ENCODE results near the gene FRYL. TPM values are rescaled to one million over a fixed set of nuclear protein-coding genes. Genes with fewer than 3 reads are reported as not detected.

The FRYL gene
- total RNA-seq, 1 experiment from 2014 or later, result 43.1 TPM

DNA sequence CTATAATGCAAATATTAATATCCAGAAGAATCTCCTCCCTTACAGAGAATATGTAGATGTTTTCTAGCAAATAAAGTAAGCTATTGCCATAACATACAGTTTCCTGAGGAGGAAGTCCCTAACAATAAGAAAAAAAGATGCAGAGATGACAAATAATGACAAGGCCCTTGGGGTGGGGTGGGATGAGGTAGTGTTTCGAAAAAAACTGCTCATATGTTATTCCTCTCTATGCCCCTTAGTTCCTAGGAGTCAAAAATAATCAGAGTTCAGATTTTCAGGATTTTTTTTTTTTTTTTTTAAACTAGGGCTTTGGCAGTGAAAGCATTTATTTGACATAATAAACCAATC, 191.0 kb downstream of the FRYL start:
- no peak overlapping the region for H3K27ac ChIP-seq (ENCODE audit: low read depth, low read length, poor library complexity, severe bottlenecking)
- no peak overlapping the region for H3K4me3 ChIP-seq (ENCODE audit: low read depth, low read length, poor library complexity, severe bottlenecking)
- H3K36me3 ChIP-seq (ENCODE audit: insufficient read depth, low read length, poor library complexity, severe bottlenecking), result no peaks in the 10 kb centered on the region
- peaks cover 7% of the 10 kb centered on the region for H3K4me1 ChIP-seq (ENCODE audit: insufficient read depth, low read length, poor library complexity, severe bottlenecking)
- POLR2A ChIA-PET (ENCODE audit: low non-redundant PET), result no interaction called here
- no peaks in the 10 kb centered on the region for H3K27me3 ChIP-seq (replicated peaks; ENCODE audit: insufficient read depth, low read depth, low read length, poor library complexity)
- CTCF ChIA-PET, result no interaction called here
- no peaks in the 10 kb centered on the region for H3K9me3 ChIP-seq (ENCODE audit: low read depth, low read length, poor library complexity, severe bottlenecking)
- intact Hi-C loops (cut with micrococcal nuclease; ENCODE audit: unreplicated experiment), result loop anchor here (10.0 kb wide), 1 partner anchor 306 kb away; no protein-coding TSS in a partner anchor
- DNase-seq (ENCODE audit: low spot score), result no peak
- BruUV-seq (replicated peaks), result no TSS peak
- no peak for TF ChIP-seq EZH2 (IDR thresholded peaks at IDR 0.05; ENCODE audit: borderline replicate concordance, low read depth, low read length, poor library complexity, severe bottlenecking)
- TF ChIP-seq, protein P1, sequence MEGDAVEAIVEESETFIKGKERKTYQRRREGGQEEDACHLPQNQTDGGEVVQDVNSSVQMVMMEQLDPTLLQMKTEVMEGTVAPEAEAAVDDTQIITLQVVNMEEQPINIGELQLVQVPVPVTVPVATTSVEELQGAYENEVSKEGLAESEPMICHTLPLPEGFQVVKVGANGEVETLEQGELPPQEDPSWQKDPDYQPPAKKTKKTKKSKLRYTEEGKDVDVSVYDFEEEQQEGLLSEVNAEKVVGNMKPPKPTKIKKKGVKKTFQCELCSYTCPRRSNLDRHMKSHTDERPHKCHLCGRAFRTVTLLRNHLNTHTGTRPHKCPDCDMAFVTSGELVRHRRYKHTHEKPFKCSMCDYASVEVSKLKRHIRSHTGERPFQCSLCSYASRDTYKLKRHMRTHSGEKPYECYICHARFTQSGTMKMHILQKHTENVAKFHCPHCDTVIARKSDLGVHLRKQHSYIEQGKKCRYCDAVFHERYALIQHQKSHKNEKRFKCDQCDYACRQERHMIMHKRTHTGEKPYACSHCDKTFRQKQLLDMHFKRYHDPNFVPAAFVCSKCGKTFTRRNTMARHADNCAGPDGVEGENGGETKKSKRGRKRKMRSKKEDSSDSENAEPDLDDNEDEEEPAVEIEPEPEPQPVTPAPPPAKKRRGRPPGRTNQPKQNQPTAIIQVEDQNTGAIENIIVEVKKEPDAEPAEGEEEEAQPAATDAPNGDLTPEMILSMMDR (conservative IDR thresholded peaks at IDR 0.05; ENCODE audit: low read depth, low read length), result no peak

DNA sequence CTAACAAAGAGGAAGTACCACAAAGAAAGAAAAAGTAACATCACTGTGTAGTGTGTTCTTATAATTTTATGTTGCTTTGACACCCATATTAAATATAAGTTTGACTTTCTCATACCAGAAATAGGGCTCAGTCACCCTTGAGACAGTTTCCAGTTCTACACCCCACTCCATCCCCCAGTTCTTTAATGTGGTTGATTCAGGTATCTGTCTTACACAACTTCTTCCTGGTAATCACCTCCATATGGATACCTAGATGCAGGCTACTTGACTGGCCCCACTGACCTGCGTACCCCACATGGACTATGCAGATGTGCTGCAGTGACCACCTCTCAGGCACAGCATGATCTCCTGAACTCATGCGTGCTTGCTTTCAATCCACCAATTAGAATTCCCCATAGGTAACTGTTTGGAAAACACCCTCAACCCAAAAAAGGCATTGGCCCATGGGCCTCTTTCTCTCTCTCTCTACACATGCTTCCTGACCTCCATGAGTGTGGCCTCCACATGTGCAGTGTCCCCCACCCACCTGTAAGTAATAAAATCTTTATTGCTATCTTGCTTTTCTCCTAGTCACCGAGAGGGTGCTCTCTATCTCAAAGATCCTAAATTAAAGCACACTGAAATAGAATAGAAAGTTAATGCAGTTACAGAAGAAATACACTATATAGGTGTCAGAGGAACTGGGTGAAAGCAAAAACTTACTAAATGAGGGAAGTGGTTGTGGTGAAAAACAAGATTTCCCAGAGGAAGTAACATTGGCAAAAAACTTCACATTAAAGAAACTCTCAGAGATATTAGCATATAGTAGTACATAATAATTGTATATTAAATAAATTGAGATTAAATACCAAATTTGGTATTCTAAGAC, 191.6 kb downstream of the FRYL start:
- BruUV-seq (replicated peaks), result no TSS peak
- ChIA-PET CTCF (no interaction called here), POLR2A (ENCODE audit: low non-redundant PET) (no interaction called here)
- Histone ChIP-seq H3K27me3 (replicated peaks; ENCODE audit: insufficient read depth, low read depth, low read length, poor library complexity) (no peaks in the 10 kb centered on the region), H3K36me3 (ENCODE audit: insufficient read depth, low read length, poor library complexity, severe bottlenecking) (no peaks in the 10 kb centered on the region), H3K4me3 (ENCODE audit: low read depth, low read length, poor library complexity, severe bottlenecking) (no peak overlapping the region), H3K4me1 (ENCODE audit: insufficient read depth, low read length, poor library complexity, severe bottlenecking) (peaks cover 1% of the 10 kb centered on the region), H3K9me3 (ENCODE audit: low read depth, low read length, poor library complexity, severe bottlenecking) (no peaks in the 10 kb centered on the region), H3K27ac (ENCODE audit: low read depth, low read length, poor library complexity, severe bottlenecking) (no peak overlapping the region)
- no peak for DNase-seq (ENCODE audit: low spot score)
- TF ChIP-seq, protein P1 (conservative IDR thresholded peaks at IDR 0.05; ENCODE audit: low read depth, low read length), result no peak
- no peak for TF ChIP-seq EZH2 (IDR thresholded peaks at IDR 0.05; ENCODE audit: borderline replicate concordance, low read depth, low read length, poor library complexity, severe bottlenecking)
- intact Hi-C loops (cut with micrococcal nuclease; ENCODE audit: unreplicated experiment), result loop anchor here (10.0 kb wide), 1 partner anchor 306 kb away; no protein-coding TSS in a partner anchor

DNA sequence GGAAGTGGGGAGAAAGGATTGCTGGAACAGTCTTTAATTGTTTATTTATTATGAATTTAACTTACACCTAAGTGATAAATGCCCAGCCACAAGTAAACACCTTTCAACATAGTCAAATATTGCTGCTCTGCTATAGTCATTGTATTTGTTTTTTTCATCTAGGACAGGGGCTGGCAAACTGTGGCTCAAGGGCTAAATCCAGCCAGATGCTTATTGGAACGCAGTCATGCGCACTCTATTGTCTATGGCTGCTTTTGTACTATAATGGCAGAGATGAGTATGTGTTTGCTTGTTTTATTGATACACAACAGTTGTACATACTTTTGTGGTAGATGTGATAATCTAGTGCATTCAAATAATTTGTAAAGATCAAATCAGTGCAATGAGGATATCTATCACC, 194.7 kb downstream of the FRYL start:
- TF ChIP-seq, protein P1 (conservative IDR thresholded peaks at IDR 0.05; ENCODE audit: low read depth, low read length), result no peak
- TF ChIP-seq EZH2 (IDR thresholded peaks at IDR 0.05; ENCODE audit: borderline replicate concordance, low read depth, low read length, poor library complexity, severe bottlenecking), result no peak

More for the DNA sequence above, 194.7 kb downstream of the FRYL start:
- no peaks in the 10 kb centered on the region for H3K9me3 ChIP-seq (ENCODE audit: low read depth, low read length, poor library complexity, severe bottlenecking)
- no peak overlapping the region for H3K27ac ChIP-seq (ENCODE audit: low read depth, low read length, poor library complexity, severe bottlenecking)
- no TSS peak for BruUV-seq (replicated peaks)
- no peak for DNase-seq (ENCODE audit: low spot score)
- CTCF ChIA-PET, result no interaction called here
- H3K27me3 ChIP-seq (replicated peaks; ENCODE audit: insufficient read depth, low read depth, low read length, poor library complexity), result no peaks in the 10 kb centered on the region
- intact Hi-C loops (cut with micrococcal nuclease; ENCODE audit: unreplicated experiment), result loop anchor here (10.0 kb wide), 1 partner anchor 309 kb away; no protein-coding TSS in a partner anchor
- POLR2A ChIA-PET (ENCODE audit: low non-redundant PET), result no interaction called here
- H3K36me3 ChIP-seq (ENCODE audit: insufficient read depth, low read length, poor library complexity, severe bottlenecking), result no peaks in the 10 kb centered on the region
- no peaks in the 10 kb centered on the region for H3K4me1 ChIP-seq (ENCODE audit: insufficient read depth, low read length, poor library complexity, severe bottlenecking)
- H3K4me3 ChIP-seq (ENCODE audit: low read depth, low read length, poor library complexity, severe bottlenecking), result no peak overlapping the region

Measured in A673 (cell line).